ENCODE data around the gene SOX5.
"Not testable (repeated sequence)": the region's sequence is repeated elsewhere in the genome, so short reads cannot be mapped to it uniquely, and the experiment has no call there.

The SOX5 gene

DNA sequence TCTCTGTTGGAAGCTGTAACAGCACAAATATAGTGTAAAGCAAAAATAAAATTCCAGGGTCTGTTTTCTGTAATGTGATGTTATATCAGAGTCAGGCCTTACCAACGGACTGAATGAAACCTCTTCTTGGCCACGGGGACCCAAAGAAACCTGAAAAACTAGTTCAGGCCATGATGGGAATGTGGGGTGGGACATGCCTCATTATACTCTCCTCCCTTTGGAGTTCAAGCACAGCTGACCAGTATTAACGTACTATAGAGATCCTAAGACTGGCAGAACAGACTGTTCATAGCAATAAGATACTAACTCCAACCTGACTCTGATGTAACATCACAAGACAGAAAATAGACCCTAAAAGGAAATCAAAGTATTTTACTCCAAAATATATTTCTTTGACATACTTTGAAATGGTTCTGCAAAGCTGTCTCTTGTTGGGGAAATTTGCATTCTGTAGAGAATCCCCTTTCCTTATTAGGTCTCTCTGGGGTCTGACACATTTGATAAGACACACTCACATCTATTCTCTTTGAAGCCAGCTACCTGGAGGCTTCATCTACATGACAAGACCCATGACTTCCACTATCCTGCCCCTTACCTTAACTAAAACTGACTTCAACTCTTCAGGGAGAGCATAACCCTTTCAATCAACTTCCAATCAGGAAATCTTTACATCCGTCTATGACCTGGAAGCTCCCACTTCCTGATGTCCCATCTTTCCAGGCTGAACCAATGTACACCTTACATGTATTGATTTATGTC lies 444.6 kb downstream of the SOX5 start:
- no peak overlapping the region for H3K4me3 ChIP-seq (ENCODE audit: low read depth, low read length)
- TF ChIP-seq, protein P1, sequence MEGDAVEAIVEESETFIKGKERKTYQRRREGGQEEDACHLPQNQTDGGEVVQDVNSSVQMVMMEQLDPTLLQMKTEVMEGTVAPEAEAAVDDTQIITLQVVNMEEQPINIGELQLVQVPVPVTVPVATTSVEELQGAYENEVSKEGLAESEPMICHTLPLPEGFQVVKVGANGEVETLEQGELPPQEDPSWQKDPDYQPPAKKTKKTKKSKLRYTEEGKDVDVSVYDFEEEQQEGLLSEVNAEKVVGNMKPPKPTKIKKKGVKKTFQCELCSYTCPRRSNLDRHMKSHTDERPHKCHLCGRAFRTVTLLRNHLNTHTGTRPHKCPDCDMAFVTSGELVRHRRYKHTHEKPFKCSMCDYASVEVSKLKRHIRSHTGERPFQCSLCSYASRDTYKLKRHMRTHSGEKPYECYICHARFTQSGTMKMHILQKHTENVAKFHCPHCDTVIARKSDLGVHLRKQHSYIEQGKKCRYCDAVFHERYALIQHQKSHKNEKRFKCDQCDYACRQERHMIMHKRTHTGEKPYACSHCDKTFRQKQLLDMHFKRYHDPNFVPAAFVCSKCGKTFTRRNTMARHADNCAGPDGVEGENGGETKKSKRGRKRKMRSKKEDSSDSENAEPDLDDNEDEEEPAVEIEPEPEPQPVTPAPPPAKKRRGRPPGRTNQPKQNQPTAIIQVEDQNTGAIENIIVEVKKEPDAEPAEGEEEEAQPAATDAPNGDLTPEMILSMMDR (IDR thresholded peaks at IDR 0.05; ENCODE audit: low read depth, low read length, missing control alignments), result no peak
- no peak for DNase-seq (ENCODE audit: low read depth)

DNA sequence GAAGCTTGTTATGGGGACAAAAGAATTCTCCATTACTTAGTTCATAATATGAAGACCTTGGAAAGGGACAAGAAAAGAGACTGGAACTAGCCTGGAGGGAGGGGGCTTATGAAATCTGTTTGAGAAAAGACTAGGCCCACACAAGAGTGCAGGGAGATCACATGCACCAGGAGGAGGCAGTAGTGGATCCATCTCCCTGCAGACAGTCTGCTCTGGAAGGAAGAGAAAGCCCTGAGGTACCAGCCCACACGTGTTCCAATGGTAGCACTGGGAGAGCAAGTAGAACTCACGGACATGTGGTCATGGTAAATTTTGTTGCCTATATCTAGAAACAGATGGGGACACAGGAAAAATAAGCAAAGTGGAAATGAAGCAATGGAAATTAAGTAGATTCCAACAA lies 445.4 kb downstream of the SOX5 start:
- TF ChIP-seq, protein P1 (IDR thresholded peaks at IDR 0.05; ENCODE audit: low read depth, low read length, missing control alignments), result no peak
- no peak overlapping the region for H3K4me3 ChIP-seq (ENCODE audit: low read depth, low read length)

DNA sequence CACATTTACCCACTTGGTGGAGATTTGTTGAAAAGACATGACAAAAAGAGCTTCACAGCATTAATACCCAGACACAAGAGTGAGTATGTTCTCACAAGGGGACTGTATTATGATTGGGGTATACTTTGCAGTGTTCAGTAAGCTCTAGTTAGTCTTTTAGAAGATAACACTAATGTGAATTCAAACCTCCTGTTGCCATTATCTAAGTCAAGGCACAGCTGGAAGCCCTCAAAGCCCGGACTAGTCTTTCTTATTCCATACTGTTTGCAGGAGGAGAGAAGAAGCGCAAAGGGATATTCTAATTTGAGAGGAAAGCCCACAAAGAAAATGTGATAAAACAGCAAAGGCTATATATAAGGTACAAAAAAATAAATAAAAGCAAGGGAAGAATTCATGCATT lies 445.9 kb downstream of the SOX5 start:
- TF ChIP-seq, protein P1 (IDR thresholded peaks at IDR 0.05; ENCODE audit: low read depth, low read length, missing control alignments), result no peak
- no peak for DNase-seq (ENCODE audit: low read depth)
- H3K4me3 ChIP-seq (ENCODE audit: low read depth, low read length), result no peak overlapping the region

More for the DNA sequence above, 445.4 kb downstream of the SOX5 start:
- no peak for DNase-seq (ENCODE audit: low read depth)

- no peak overlapping the region for H3K4me3 ChIP-seq (ENCODE audit: low read depth, low read length)
- TF ChIP-seq, protein P1 (IDR thresholded peaks at IDR 0.05; ENCODE audit: low read depth, low read length, missing control alignments), result no peak
- DNase-seq (ENCODE audit: low read depth), result no peak
Measured at GRCh38 chr12:23502259-23502658, 447.2 kb downstream of the SOX5 start.

DNA sequence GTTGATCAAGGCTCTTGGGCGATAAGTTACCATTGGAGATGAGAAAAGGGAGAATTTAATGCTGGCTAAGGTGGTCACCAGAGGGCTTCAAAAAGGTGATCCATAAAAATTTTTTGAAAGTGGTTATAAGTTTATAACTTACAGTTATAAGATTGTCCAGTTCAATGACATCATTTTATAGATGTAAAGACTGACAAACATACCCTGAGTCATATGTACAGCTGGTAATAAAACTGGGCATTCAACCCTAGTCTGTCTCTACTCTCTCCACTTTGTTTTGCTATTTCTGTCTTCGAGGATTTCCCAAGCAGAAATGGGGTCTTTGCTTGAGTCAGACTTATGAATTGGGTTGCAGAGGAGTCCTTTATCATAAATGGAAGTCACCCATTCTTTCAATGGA lies 454.0 kb downstream of the SOX5 start:
- H3K4me3 ChIP-seq (ENCODE audit: low read depth, low read length), result no peak overlapping the region
- DNase-seq (ENCODE audit: low read depth), result no peak
- TF ChIP-seq, protein P1 (IDR thresholded peaks at IDR 0.05; ENCODE audit: low read depth, low read length, missing control alignments), result no peak

DNA sequence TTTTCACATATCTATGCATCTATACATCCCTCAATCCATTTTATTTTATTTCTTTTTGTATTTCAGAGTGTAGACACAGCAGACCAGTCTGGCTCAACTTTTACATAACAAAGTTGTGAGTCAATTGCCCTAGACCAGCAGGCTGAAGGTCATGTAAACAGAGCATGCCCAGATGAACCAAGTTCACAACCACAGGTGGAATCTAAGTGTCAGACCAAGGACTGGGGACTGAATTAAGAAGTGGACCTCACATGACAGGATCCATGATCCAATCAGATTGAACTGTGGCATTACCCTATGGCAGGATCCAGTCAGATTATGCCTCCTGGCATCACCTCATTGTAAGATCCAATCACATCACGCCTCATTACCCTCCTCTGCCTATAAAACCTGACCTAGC lies 455.8 kb downstream of the SOX5 start:
- no peak for DNase-seq (ENCODE audit: low read depth)

DNA sequence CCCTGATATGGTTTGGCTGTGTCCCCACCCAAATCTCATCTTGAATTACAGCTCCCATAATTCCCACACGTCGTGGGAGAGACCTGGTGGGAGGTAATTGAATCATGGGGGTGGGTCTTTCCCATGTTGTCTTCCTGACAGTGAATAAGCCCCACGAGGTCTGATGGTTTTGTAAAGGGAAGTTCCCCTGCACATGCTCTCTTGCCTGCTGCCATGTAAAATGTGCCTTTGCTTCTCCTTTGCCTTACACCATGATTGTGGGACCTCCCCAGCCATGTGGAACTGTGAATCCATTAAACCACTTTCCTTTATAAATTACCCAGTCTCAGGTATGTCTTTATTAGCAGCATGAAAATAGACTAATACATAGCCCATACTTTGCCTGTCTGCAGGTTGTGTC lies 458.4 kb downstream of the SOX5 start:
- H3K4me3 ChIP-seq (ENCODE audit: low read depth, low read length); DNase-seq (ENCODE audit: low read depth): not testable (repeated sequence)

More for the DNA sequence above, 455.8 kb downstream of the SOX5 start:
- TF ChIP-seq, protein P1 (IDR thresholded peaks at IDR 0.05; ENCODE audit: low read depth, low read length, missing control alignments), result no peak
- no peak overlapping the region for H3K4me3 ChIP-seq (ENCODE audit: low read depth, low read length)

Data from GM12864 (cell line).